GM12878 (cell line): ENCODE results near the gene ESYT3. TPM values are rescaled to one million over a fixed set of nuclear protein-coding genes. Genes with fewer than 3 reads are reported as not detected.

Source experiments
- ATAC-seq: fragments of 200-7000 bp; cut with Tn5 transposase; 3 replicates; pipeline ENCODE4 v1.9.1; 2020; ENCODE audit warnings: mild to moderate bottlenecking, moderate library complexity
- BruUV-seq: library from RNA; stranded (reverse); fragments of 400-500 nt; replicated peaks from 2 replicates; lab custom pipeline; 2021; lab: Mats Ljungman, UMichigan
- CTCF ChIA-PET: fragments of 300-600 bp; sonication (Branson Sonifier 250); formaldehyde crosslinking; extraction: SDS; loops from one replicate; lab custom pipeline; 2021; ENCODE audit warnings: inconsistent platforms; lab: Yijun Ruan, JAX
- POLR2A ChIA-PET: fragments of 350-600 bp; formaldehyde crosslinking; extraction: SDS; loops from one replicate; lab custom pipeline; 2021; ENCODE audit warnings: inconsistent platforms; lab: Charles Lee
- RAD21 ChIA-PET: fragments of 300-600 bp; sonication (Branson Sonifier 250); formaldehyde crosslinking; loops from one replicate; lab custom pipeline; 2023; ENCODE audit warnings: antibody characterized with exemption; ENCODE audit not compliant: unreplicated experiment; lab: Charles Lee
- SMC1A ChIA-PET: fragments of 300-600 bp; sonication (Branson Sonifier 250); formaldehyde crosslinking; loops from one replicate; lab custom pipeline; 2023; ENCODE audit not compliant: unreplicated experiment, uncharacterized antibody; lab: Charles Lee
- DNase-seq: peaks from one replicate; pipeline ENCODE4 v3.0.0-alpha.2; 2011; ENCODE audit warnings: low read depth, low spot score
- FAIRE-seq: peaks from 3 replicates; lab custom pipeline; 2011; peaks lifted over from hg19 to GRCh38; lab: Jason Lieb, UNC
- H2AFZ ChIP-seq: 2 replicates; pipeline ENCODE4 v1.6.0; 2011; ENCODE audit warnings: low read depth, low read length, control low read depth; ENCODE audit not compliant: control insufficient read depth
- H3K27ac ChIP-seq: 2 replicates; pipeline ENCODE4 v1.5.1; 2011; ENCODE audit warnings: control low read depth; ENCODE audit not compliant: control insufficient read depth, insufficient read depth
- H3K27me3 ChIP-seq, 2 experiments: replicated peaks in 1 of 2; 2 replicates each; pipeline versions ENCODE4 v1.6.0 to v1.6.1; 2011; ENCODE audit warnings: low read length in 1 of 2; ENCODE audit not compliant: control insufficient read depth in 2 of 2, insufficient read depth in 2 of 2
- H3K36me3 ChIP-seq, 2 experiments: 2 replicates each; pipeline ENCODE4 v1.5.1; 2011; ENCODE audit warnings: low read length in 1 of 2; ENCODE audit not compliant: control insufficient read depth in 2 of 2, insufficient read depth in 2 of 2
- H3K4me1 ChIP-seq: 2 replicates; pipeline ENCODE4 v1.6.1; 2011; ENCODE audit warnings: mild to moderate bottlenecking, low read length, moderate library complexity, mixed read lengths; ENCODE audit not compliant: control insufficient read depth, insufficient read depth
- H3K4me2 ChIP-seq: 2 replicates; pipeline ENCODE4 v1.6.0; 2011; ENCODE audit warnings: control low read depth; ENCODE audit not compliant: control insufficient read depth, insufficient read depth
- H3K4me3 ChIP-seq: fragments of 200-600 bp; sonication (generic); 2 replicates; pipeline ENCODE4 v1.5.1; 2016
- H3K79me2 ChIP-seq: 2 replicates; pipeline ENCODE4 v1.6.0; 2011; ENCODE audit warnings: low read length; ENCODE audit not compliant: control insufficient read depth, insufficient read depth
- H3K9ac ChIP-seq: 2 replicates; pipeline ENCODE4 v1.8.0; 2011; ENCODE audit warnings: low read length, control low read depth, mixed read lengths; ENCODE audit not compliant: control insufficient read depth, insufficient read depth
- H3K9me3 ChIP-seq: replicated peaks from 3 replicates; pipeline ENCODE4 v1.5.1; 2011; ENCODE audit warnings: mild to moderate bottlenecking, low read length; ENCODE audit not compliant: control insufficient read depth, insufficient read depth
- H4K20me1 ChIP-seq: 2 replicates; pipeline ENCODE4 v1.6.0; 2011; ENCODE audit not compliant: control insufficient read depth, insufficient read depth
- DPF2 ChIP-seq: fragments of 450-650 bp; IDR thresholded peaks from 2 replicates; pipeline ENCODE4 v1.6.1; 2017; ENCODE audit warnings: mild to moderate bottlenecking
- KDM1A ChIP-seq: fragments of 200-600 bp; sonication (generic); IDR thresholded peaks from 2 replicates; pipeline ENCODE4 v1.6.1; 2016; ENCODE audit warnings: borderline replicate concordance
- MXI1 ChIP-seq: fragments of 150-350 bp; IDR thresholded peaks from 2 replicates; pipeline ENCODE4 v1.6.1; 2011; ENCODE audit warnings: low read depth, mild to moderate bottlenecking, inconsistent platforms, low read length, improper control_type of control experiment
- PAX5 ChIP-seq: IDR thresholded peaks from 2 replicates; pipeline ENCODE4 v1.6.1; 2011; ENCODE audit warnings: low read depth, low read length, borderline replicate concordance
- POLR2AphosphoS5 ChIP-seq: IDR thresholded peaks from 2 replicates; pipeline ENCODE4 v1.6.1; 2011; ENCODE audit warnings: mild to moderate bottlenecking, low read length, inconsistent platforms
- RB1 ChIP-seq: fragments of 450-650 bp; formaldehyde crosslinking; IDR thresholded peaks from 2 replicates; pipeline ENCODE4 v1.6.1; 2017; ENCODE audit warnings: mild to moderate bottlenecking, borderline replicate concordance
- YY1 ChIP-seq: IDR thresholded peaks from 2 replicates; pipeline ENCODE4 v1.6.1; 2011; ENCODE audit warnings: low read depth, mild to moderate bottlenecking, low read length
- ZNF384 ChIP-seq: IDR thresholded peaks from 2 replicates; pipeline ENCODE4 v1.6.1; 2012; ENCODE audit warnings: low read depth, mild to moderate bottlenecking, low read length, improper control_type of control experiment, borderline replicate concordance
- WGBS: methylation state at CpG from one replicate; pipeline ENCODE4 v1.1.6; 2016; ENCODE audit warnings: low lambda C conversion rate; ENCODE audit not compliant: insufficient replicate concordance, insufficient coverage; ENCODE audit errors: missing lambda C conversion rate; 5-methylcytosine and 5-hydroxymethylcytosine counted together
- in situ Hi-C: fragments of 300-500 bp; cut with MboI; formaldehyde crosslinking; loops from 9 replicates; pipeline ENCODE4 v1.14.3; 2018; ENCODE audit warnings: mixed read lengths
- intact Hi-C: fragments of 100-400 bp; cut with micrococcal nuclease; formaldehyde crosslinking; loops from one replicate; pipeline ENCODE4 v1.14.2; 2022; ENCODE audit not compliant: unreplicated experiment
- polyA plus RNA-seq, 11 experiments: library from polyadenylated mRNA; depleted of rRNA in 4 of 11; unstranded in 6 of 11; stranded (reverse) in 5 of 11; fragments of >200 nt; fragmentation: Nextera tagmentation in 4 of 11; fragmentation: Illumina TruSeq in 1 of 11; extraction: Ambion mirVana in 4 of 11; extraction: Trizol in 1 of 11; gene quantifications; 1 replicate in 1 of 11; 2 replicates in 10 of 11; pipeline versions ENCODE4 v1.2.1 to v1.2.3, GENCODE V29; 2011 to 2016; ENCODE audit warnings: inconsistent platforms in 2 of 11, missing spikeins in 2 of 11, low read depth in 1 of 11
- total RNA-seq, 4 experiments: library from RNA; depleted of rRNA in 3 of 4; stranded (reverse); fragments of >200 nt in 3 of 4; fragmentation: Illumina TruSeq in 1 of 4; extraction: Trizol in 1 of 4; gene quantifications; 2 replicates each; pipeline versions ENCODE4 v1.2.1 to v1.2.3, GENCODE V29; 2013 to 2021
- TF ChIP-seq, protein P1 (sequence below): fragments of 450-650 bp; IDR thresholded peaks from 2 replicates; pipeline ENCODE4 v1.6.1; 2016; ENCODE audit warnings: mild to moderate bottlenecking
- TF ChIP-seq, protein P2 (sequence below): fragments of 150-350 bp; IDR thresholded peaks from 2 replicates; pipeline ENCODE4 v1.6.1; 2014; ENCODE audit warnings: mild to moderate bottlenecking, low read depth, low read length
- TF ChIP-seq, protein P3 (sequence below): IDR thresholded peaks from 2 replicates; pipeline ENCODE4 v1.6.1; 2012; ENCODE audit warnings: low read depth, low read length, improper control_type of control experiment
- TF ChIP-seq, protein P4 (sequence below): fragments of 450-650 bp; IDR thresholded peaks from 2 replicates; pipeline ENCODE4 v1.6.1; 2016; ENCODE audit warnings: mild to moderate bottlenecking

The ESYT3 gene
- total and polyA plus RNA-seq, 10 of the 15 experiments (the other 5 are each of a cell fraction or from before 2014, with no cell fraction given): not detected

DNA sequence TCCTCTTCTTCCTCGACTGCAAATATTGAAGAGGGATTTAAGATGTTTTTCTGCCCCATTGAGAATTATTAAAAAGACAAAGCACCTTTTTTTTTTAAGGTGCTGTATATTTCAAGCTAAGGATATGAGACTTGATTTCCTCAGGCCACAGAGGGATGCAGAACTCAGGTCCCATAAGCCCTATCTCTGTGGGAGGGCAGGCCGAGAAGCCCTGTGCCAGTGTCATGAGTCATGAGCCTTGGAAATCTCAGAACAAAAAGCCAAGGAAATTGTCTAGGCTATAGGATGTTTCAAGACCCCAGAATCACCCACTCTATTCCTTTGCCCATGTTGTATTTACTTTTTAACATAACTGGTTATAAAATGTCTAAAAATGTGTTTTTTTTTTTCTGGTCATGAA is 7.3 kb downstream of the ESYT3 start:
- Histone ChIP-seq H4K20me1 (no peaks in the 10 kb centered on the region), H3K79me2 (no peaks in the 10 kb centered on the region), H3K9me3 (no peaks in the 10 kb centered on the region), H2AFZ (no peak overlapping the region), H3K27me3 (peaks cover 0 to 9% of the 10 kb centered on the region in 2 experiments; a peak in 3 of 4 replicates), H3K4me1 (no peaks in the 10 kb centered on the region), H3K36me3 (no peaks in the 10 kb centered on the region), H3K4me3 (no peak overlapping the region), H3K9ac (no peak overlapping the region), H3K27ac (no peak overlapping the region), H3K4me2 (no peak overlapping the region)
- FAIRE-seq: no peak
- in situ Hi-C loops (no loop called here), intact Hi-C loops (no loop called here)
- SMC1A ChIA-PET: no interaction called here
- no peak for ATAC-seq
- CTCF ChIA-PET: no interaction called here
- no peak for DNase-seq
- TF ChIP-seq, protein P1, sequence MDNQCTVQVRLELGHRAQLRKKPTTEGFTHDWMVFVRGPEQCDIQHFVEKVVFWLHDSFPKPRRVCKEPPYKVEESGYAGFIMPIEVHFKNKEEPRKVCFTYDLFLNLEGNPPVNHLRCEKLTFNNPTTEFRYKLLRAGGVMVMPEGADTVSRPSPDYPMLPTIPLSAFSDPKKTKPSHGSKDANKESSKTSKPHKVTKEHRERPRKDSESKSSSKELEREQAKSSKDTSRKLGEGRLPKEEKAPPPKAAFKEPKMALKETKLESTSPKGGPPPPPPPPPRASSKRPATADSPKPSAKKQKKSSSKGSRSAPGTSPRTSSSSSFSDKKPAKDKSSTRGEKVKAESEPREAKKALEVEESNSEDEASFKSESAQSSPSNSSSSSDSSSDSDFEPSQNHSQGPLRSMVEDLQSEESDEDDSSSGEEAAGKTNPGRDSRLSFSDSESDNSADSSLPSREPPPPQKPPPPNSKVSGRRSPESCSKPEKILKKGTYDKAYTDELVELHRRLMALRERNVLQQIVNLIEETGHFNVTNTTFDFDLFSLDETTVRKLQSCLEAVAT: no peak
- TF ChIP-seq, protein P2, sequence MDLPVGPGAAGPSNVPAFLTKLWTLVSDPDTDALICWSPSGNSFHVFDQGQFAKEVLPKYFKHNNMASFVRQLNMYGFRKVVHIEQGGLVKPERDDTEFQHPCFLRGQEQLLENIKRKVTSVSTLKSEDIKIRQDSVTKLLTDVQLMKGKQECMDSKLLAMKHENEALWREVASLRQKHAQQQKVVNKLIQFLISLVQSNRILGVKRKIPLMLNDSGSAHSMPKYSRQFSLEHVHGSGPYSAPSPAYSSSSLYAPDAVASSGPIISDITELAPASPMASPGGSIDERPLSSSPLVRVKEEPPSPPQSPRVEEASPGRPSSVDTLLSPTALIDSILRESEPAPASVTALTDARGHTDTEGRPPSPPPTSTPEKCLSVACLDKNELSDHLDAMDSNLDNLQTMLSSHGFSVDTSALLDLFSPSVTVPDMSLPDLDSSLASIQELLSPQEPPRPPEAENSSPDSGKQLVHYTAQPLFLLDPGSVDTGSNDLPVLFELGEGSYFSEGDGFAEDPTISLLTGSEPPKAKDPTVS: no peak
- TF ChIP-seq PAX5: no peak
- TF ChIP-seq POLR2AphosphoS5: no peak
- TF ChIP-seq KDM1A: no peak
- TF ChIP-seq, protein P3, sequence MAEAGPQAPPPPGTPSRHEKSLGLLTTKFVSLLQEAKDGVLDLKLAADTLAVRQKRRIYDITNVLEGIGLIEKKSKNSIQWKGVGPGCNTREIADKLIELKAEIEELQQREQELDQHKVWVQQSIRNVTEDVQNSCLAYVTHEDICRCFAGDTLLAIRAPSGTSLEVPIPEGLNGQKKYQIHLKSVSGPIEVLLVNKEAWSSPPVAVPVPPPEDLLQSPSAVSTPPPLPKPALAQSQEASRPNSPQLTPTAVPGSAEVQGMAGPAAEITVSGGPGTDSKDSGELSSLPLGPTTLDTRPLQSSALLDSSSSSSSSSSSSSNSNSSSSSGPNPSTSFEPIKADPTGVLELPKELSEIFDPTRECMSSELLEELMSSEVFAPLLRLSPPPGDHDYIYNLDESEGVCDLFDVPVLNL: no peak
- TF ChIP-seq ZNF384: no peak
- no peak for TF ChIP-seq YY1
- no peak for TF ChIP-seq MXI1
- no peak for TF ChIP-seq DPF2
- TF ChIP-seq, protein P4, sequence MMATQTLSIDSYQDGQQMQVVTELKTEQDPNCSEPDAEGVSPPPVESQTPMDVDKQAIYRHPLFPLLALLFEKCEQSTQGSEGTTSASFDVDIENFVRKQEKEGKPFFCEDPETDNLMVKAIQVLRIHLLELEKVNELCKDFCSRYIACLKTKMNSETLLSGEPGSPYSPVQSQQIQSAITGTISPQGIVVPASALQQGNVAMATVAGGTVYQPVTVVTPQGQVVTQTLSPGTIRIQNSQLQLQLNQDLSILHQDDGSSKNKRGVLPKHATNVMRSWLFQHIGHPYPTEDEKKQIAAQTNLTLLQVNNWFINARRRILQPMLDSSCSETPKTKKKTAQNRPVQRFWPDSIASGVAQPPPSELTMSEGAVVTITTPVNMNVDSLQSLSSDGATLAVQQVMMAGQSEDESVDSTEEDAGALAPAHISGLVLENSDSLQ: no peak
- TF ChIP-seq RB1: no peak
- RAD21 ChIA-PET: no interaction called here
- 0% methylated on average over 2 of the region's 2 CpGs for WGBS
- BruUV-seq: no TSS peak
- POLR2A ChIA-PET: no interaction called here
